K562 (cell line): Measurements from ENCODE around the gene RPL15. TPM values are rescaled to one million over a fixed set of nuclear protein-coding genes. Genes with fewer than 3 reads are reported as not detected.

ENCODE experiments used
- CCAR2 ChIP-seq: fragments of 200-400 bp; formaldehyde crosslinking; IDR thresholded peaks from 2 replicates; pipeline ENCODE4 v1.6.1; 2017; ENCODE audit warnings: mild to moderate bottlenecking, low read depth, low read length
- DPF2 ChIP-seq: fragments of 450-650 bp; IDR thresholded peaks from 2 replicates; pipeline ENCODE4 v1.6.1; 2016
- ELF4 ChIP-seq: fragments of 450-650 bp; formaldehyde crosslinking; IDR thresholded peaks from 2 replicates; pipeline ENCODE4 v1.4.0; 2022; ENCODE audit warnings: missing genetic modification characterization
- HDAC2 ChIP-seq: fragments of 450-650 bp; IDR thresholded peaks from 2 replicates; pipeline ENCODE4 v1.6.1; 2016; ENCODE audit warnings: mild to moderate bottlenecking
- HMG20A ChIP-seq: fragments of 450-650 bp; formaldehyde crosslinking; conservative IDR thresholded peaks from 2 replicates; pipeline ENCODE4 v1.4.0; 2020; ENCODE audit warnings: mild to moderate bottlenecking, mixed read lengths
- KDM2B ChIP-seq: fragments of 250-450 bp; sonication (Bioruptor Pico); IDR thresholded peaks from 2 replicates; pipeline ENCODE4 v1.8.0; 2021; ENCODE audit warnings: mild to moderate bottlenecking, moderate library complexity
- KLF13 ChIP-seq: fragments of 450-650 bp; IDR thresholded peaks from 2 replicates; pipeline ENCODE4 v1.6.1; 2016; ENCODE audit warnings: missing genetic modification characterization, low read depth, mild to moderate bottlenecking, missing compliant biosample characterization, moderate library complexity, borderline replicate concordance
- MECOM ChIP-seq: fragments of 250-450 bp; sonication (Bioruptor Pico); IDR thresholded peaks from 2 replicates; pipeline ENCODE4 v1.8.0; 2022; ENCODE audit warnings: inconsistent platforms
- MTA1 ChIP-seq: fragments of 450-650 bp; IDR thresholded peaks from 2 replicates; pipeline ENCODE4 v1.6.1; 2017; ENCODE audit warnings: borderline replicate concordance
- MTA2 ChIP-seq: fragments of 450-650 bp; IDR thresholded peaks from 2 replicates; pipeline ENCODE4 v1.6.1; 2016; ENCODE audit warnings: low read depth
- NCOR1 ChIP-seq: fragments of 450-650 bp; IDR thresholded peaks from 2 replicates; pipeline ENCODE4 v1.6.1; 2016; ENCODE audit warnings: mild to moderate bottlenecking, moderate library complexity
- PCBP1 ChIP-seq: fragments of 200-400 bp; formaldehyde crosslinking; IDR thresholded peaks from 2 replicates; pipeline ENCODE4 v1.6.1; 2018; ENCODE audit warnings: mild to moderate bottlenecking, low read depth, low read length; ENCODE audit not compliant: poor library complexity, severe bottlenecking
- PHF20 ChIP-seq: fragments of 450-650 bp; IDR thresholded peaks from 2 replicates; pipeline ENCODE4 v1.6.1; 2018; ENCODE audit not compliant: partially characterized antibody
- PHF21A ChIP-seq: fragments of 450-650 bp; IDR thresholded peaks from 2 replicates; pipeline ENCODE4 v1.6.1; 2017; ENCODE audit warnings: low read depth, borderline replicate concordance
- RB1 ChIP-seq: fragments of 450-650 bp; IDR thresholded peaks from 2 replicates; pipeline ENCODE4 v1.6.1; 2017; ENCODE audit warnings: low read depth, mild to moderate bottlenecking
- SAP30 ChIP-seq: fragments of 200-600 bp; sonication (generic); IDR thresholded peaks from 2 replicates; pipeline ENCODE4 v1.6.1; 2012; ENCODE audit warnings: borderline replicate concordance, low read depth, mild to moderate bottlenecking, moderate library complexity, low read length, control low read depth, inconsistent platforms; ENCODE audit not compliant: insufficient read depth, poor library complexity, severe bottlenecking
- SRSF9 ChIP-seq: fragments of 200-400 bp; formaldehyde crosslinking; IDR thresholded peaks from 2 replicates; pipeline ENCODE4 v1.6.1; 2017; ENCODE audit warnings: low read depth, low read length, borderline replicate concordance
- TCF7L2 ChIP-seq: fragments of 150-350 bp; IDR thresholded peaks from 2 replicates; pipeline ENCODE4 v1.6.1; 2016; ENCODE audit warnings: low read depth, mild to moderate bottlenecking, low read length, moderate library complexity
- ZKSCAN1 ChIP-seq: fragments of 150-350 bp; IDR thresholded peaks from 2 replicates; pipeline ENCODE4 v1.6.1; 2016; ENCODE audit warnings: low read depth, low read length
- ZNF507 ChIP-seq: conservative IDR thresholded peaks from 2 replicates; pipeline ENCODE4 v1.6.1; 2017; ENCODE audit warnings: missing genetic modification characterization, missing compliant biosample characterization
- polyA plus RNA-seq, 8 experiments: library from polyadenylated mRNA; depleted of rRNA in 4 of 8; stranded (reverse) in 5 of 8; unstranded in 3 of 8; fragments of >200 nt; fragmentation: Nextera tagmentation in 2 of 8; fragmentation: Illumina TruSeq in 1 of 8; extraction: Ambion mirVana in 2 of 8; extraction: Trizol in 1 of 8; gene quantifications; 2 replicates each; pipeline versions ENCODE4 v1.2.1 to v1.2.3, GENCODE V29; 2011 to 2014; ENCODE audit warnings: inconsistent platforms in 1 of 8, missing spikeins in 1 of 8
- total RNA-seq, 7 experiments: library from RNA; depleted of rRNA in 6 of 7; stranded (reverse); fragments of >200 nt in 6 of 7; fragmentation: Illumina TruSeq in 2 of 7; extraction: Trizol in 2 of 7; gene quantifications; 2 replicates each; pipeline versions ENCODE4 v1.2.1 to v1.2.3, GENCODE V29; 2011 to 2021; ENCODE audit warnings: low replicate concordance in 1 of 7
- TF ChIP-seq, protein P1 (sequence below), 2 experiments: fragments of 450-650 bp; conservative IDR thresholded peaks; 2 replicates each; pipeline ENCODE4 v1.6.1; 2017; ENCODE audit warnings: mild to moderate bottlenecking in 2 of 2, moderate library complexity in 2 of 2
- TF ChIP-seq, protein P2 (sequence below): sonication (generic); formaldehyde crosslinking; IDR thresholded peaks from 2 replicates; pipeline ENCODE4 v1.9.0; 2022; ENCODE audit warnings: mild to moderate bottlenecking, missing genetic modification reagents
- TF ChIP-seq, protein P3 (sequence below): conservative IDR thresholded peaks from 2 replicates; pipeline ENCODE4 v1.6.1; 2011; ENCODE audit warnings: low read depth, mild to moderate bottlenecking, low read length; ENCODE audit not compliant: control insufficient read depth
- TF ChIP-seq, protein P4 (sequence below): sonication (generic); formaldehyde crosslinking; IDR thresholded peaks from 2 replicates; pipeline ENCODE4 v1.8.0; 2022; ENCODE audit warnings: missing genetic modification reagents, mild to moderate bottlenecking, moderate library complexity, borderline replicate concordance

Gene RPL15
- total and polyA plus RNA-seq, 9 of the 15 experiments (the other 6 are each of a cell fraction or from before 2014, with no cell fraction given), result 2,393 to 8,850 (median 3,928) TPM

DNA sequence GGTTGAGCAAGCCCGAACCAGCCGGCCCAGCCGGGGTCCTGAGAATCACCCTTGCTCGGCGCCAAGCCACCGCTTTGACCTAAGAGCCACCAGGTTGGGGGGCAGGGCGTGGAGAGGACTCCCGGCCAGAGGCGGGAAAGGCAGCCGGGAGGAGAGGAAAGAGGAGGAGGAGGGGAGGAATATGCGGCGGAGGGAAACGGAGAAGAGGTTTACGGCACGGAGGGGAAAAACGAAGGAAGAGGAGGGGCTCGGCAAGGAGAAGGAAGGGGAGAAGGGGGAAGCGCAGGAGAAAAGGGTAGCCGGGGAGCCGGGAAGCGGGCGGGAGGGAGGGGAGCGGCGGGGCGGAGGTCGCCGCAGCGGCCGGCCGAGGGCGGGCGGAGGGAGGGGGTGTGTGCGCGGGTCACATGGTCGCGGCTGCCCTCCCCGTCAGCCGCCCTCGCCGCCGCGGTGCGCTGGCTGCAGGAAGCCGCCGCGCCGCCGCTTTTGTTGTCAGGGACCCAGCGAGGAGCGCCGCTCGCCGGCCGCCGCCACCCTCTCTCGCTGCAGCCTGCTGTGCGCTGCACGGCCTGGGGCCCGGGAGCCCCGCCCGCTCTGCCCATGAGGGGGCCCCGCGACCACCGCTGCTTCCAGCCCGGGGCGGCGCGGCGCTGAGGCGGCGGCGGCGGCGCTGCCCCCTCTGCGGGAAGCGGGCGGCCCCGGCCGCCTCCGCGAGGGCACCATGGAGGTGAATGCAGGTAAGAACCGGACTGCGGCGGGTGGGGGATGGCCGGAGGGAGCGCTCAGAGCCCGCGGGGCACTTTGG is 28.1 kb downstream of the RPL15 start, which contains the start of gene NR1D2 (continued):
- TF ChIP-seq, protein P1, sequence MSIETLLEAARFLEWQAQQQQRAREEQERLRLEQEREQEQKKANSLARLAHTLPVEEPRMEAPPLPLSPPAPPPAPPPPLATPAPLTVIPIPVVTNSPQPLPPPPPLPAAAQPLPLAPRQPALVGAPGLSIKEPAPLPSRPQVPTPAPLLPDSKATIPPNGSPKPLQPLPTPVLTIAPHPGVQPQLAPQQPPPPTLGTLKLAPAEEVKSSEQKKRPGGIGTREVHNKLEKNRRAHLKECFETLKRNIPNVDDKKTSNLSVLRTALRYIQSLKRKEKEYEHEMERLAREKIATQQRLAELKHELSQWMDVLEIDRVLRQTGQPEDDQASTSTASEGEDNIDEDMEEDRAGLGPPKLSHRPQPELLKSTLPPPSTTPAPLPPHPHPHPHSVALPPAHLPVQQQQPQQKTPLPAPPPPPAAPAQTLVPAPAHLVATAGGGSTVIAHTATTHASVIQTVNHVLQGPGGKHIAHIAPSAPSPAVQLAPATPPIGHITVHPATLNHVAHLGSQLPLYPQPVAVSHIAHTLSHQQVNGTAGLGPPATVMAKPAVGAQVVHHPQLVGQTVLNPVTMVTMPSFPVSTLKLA (conservative IDR thresholded peaks at IDR 0.05), result peak in 1 of 2 experiments; percentile 24; a peak in 1 of 4 replicates
- TF ChIP-seq DPF2 (peak; percentile 80), KDM2B (CRISPR knock-in tag) (no peak), MTA2 (peak; percentile 39; the same call in 1 of the 2 replicates), SRSF9 (no peak), PCBP1 (peak; percentile 73), NCOR1 (peak; percentile 13; the same call in 1 of the 2 replicates), TCF7L2 (no peak), MTA1 (peak; percentile 59; the same call in 1 of the 2 replicates), HDAC2 (0 out of 2 replicates have a peak, but pooled peaks have one; percentile 43), CCAR2 (no peak), SAP30 (peak; percentile 78), ZNF507 (no peak), HMG20A (CRISPR knock-in tag) (no peak), MECOM (CRISPR knock-in tag) (no peak), RB1 (peak; percentile 53), ZKSCAN1 (no peak), PHF20 (peak; percentile 72), KLF13 (tag) (no peak), PHF21A (peak; percentile 52; the same call in 1 of the 2 replicates), ELF4 (peak; percentile 86)
- TF ChIP-seq, protein P2, sequence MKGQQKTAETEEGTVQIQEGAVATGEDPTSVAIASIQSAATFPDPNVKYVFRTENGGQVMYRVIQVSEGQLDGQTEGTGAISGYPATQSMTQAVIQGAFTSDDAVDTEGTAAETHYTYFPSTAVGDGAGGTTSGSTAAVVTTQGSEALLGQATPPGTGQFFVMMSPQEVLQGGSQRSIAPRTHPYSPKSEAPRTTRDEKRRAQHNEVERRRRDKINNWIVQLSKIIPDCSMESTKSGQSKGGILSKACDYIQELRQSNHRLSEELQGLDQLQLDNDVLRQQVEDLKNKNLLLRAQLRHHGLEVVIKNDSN (CRISPR knock-in tag), result peak; percentile 76
- TF ChIP-seq, protein P3, sequence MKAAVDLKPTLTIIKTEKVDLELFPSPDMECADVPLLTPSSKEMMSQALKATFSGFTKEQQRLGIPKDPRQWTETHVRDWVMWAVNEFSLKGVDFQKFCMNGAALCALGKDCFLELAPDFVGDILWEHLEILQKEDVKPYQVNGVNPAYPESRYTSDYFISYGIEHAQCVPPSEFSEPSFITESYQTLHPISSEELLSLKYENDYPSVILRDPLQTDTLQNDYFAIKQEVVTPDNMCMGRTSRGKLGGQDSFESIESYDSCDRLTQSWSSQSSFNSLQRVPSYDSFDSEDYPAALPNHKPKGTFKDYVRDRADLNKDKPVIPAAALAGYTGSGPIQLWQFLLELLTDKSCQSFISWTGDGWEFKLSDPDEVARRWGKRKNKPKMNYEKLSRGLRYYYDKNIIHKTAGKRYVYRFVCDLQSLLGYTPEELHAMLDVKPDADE, result peak; percentile 85
- TF ChIP-seq, protein P4, sequence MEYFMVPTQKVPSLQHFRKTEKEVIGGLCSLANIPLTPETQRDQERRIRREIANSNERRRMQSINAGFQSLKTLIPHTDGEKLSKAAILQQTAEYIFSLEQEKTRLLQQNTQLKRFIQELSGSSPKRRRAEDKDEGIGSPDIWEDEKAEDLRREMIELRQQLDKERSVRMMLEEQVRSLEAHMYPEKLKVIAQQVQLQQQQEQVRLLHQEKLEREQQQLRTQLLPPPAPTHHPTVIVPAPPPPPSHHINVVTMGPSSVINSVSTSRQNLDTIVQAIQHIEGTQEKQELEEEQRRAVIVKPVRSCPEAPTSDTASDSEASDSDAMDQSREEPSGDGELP, result 0 out of 2 replicates have a peak, but pooled peaks have one; percentile 31
